K562 (cell line): ENCODE results near the gene UBA3. TPM values are rescaled to one million over a fixed set of nuclear protein-coding genes. Genes with fewer than 3 reads are reported as not detected.

Experiments
- CHD7 ChIP-seq: fragments of 200-600 bp; sonication (generic); IDR thresholded peaks from one replicate; pipeline ENCODE4 v1.6.1; 2012; ENCODE audit warnings: mild to moderate bottlenecking, low read depth, low read length, inconsistent platforms
- CREB3L1 ChIP-seq: fragments of 450-650 bp; IDR thresholded peaks from 2 replicates; pipeline ENCODE4 v1.6.1; 2014; ENCODE audit warnings: low read depth, mild to moderate bottlenecking, moderate library complexity, borderline replicate concordance
- ESRRB ChIP-seq: fragments of 250-450 bp; sonication (Bioruptor Pico); IDR thresholded peaks from 2 replicates; pipeline ENCODE4 v1.5.0; 2020; ENCODE audit warnings: mild to moderate bottlenecking, moderate library complexity, borderline replicate concordance
- FOXA3 ChIP-seq, 2 experiments: fragments of 450-650 bp in 1 of 2; sonication (generic) in 1 of 2; formaldehyde crosslinking; IDR thresholded peaks in 1 of 2; conservative IDR thresholded peaks in 1 of 2; 2 replicates each; pipeline versions ENCODE4 v1.4.0 to v1.8.0; 2020 to 2022; ENCODE audit warnings: mild to moderate bottlenecking in 2 of 2, missing genetic modification reagents in 1 of 2
- HMGXB4 ChIP-seq: sonication (generic); formaldehyde crosslinking; IDR thresholded peaks from 2 replicates; pipeline ENCODE4 v1.8.1; 2023; ENCODE audit warnings: mild to moderate bottlenecking, missing genetic modification reagents
- RAD51 ChIP-seq: fragments of 450-650 bp; IDR thresholded peaks from 2 replicates; pipeline ENCODE4 v1.7.1; 2016; ENCODE audit warnings: low read depth, mild to moderate bottlenecking, borderline replicate concordance
- SUPT5H ChIP-seq: fragments of 450-650 bp; IDR thresholded peaks from 2 replicates; pipeline ENCODE4 v1.6.1; 2016
- TFAP4 ChIP-seq: sonication (generic); formaldehyde crosslinking; IDR thresholded peaks from 2 replicates; pipeline ENCODE4 v1.8.0; 2022; ENCODE audit warnings: missing genetic modification reagents, mild to moderate bottlenecking, moderate library complexity, borderline replicate concordance
- THRAP3 ChIP-seq: fragments of 450-650 bp; IDR thresholded peaks from 2 replicates; pipeline ENCODE4 v1.6.1; 2016; ENCODE audit warnings: mild to moderate bottlenecking, inconsistent platforms, borderline replicate concordance
- ZNF140 ChIP-seq: fragments of 250-450 bp; sonication (Bioruptor Pico); IDR thresholded peaks from 2 replicates; pipeline ENCODE4 v1.8.0; 2021; ENCODE audit warnings: moderate library complexity, mild to moderate bottlenecking, inconsistent platforms
- polyA plus RNA-seq, 8 experiments: library from polyadenylated mRNA; depleted of rRNA in 4 of 8; stranded (reverse) in 5 of 8; unstranded in 3 of 8; fragments of >200 nt; fragmentation: Nextera tagmentation in 2 of 8; fragmentation: Illumina TruSeq in 1 of 8; extraction: Ambion mirVana in 2 of 8; extraction: Trizol in 1 of 8; gene quantifications; 2 replicates each; pipeline versions ENCODE4 v1.2.1 to v1.2.3, GENCODE V29; 2011 to 2014; ENCODE audit warnings: inconsistent platforms in 1 of 8, missing spikeins in 1 of 8
- total RNA-seq, 7 experiments: library from RNA; depleted of rRNA in 6 of 7; stranded (reverse); fragments of >200 nt in 6 of 7; fragmentation: Illumina TruSeq in 2 of 7; extraction: Trizol in 2 of 7; gene quantifications; 2 replicates each; pipeline versions ENCODE4 v1.2.1 to v1.2.3, GENCODE V29; 2011 to 2021; ENCODE audit warnings: low replicate concordance in 1 of 7

UBA3 gene
- total and polyA plus RNA-seq, 9 of the 15 experiments (the other 6 are each of a cell fraction or from before 2014, with no cell fraction given): 23.2 to 80.0 (median 38.6) TPM

- TF ChIP-seq CHD7: no peak
- TF ChIP-seq ZNF140 (CRISPR knock-in tag): no peak
- TF ChIP-seq ESRRB (CRISPR knock-in tag): no peak
- 0 out of 2 replicates have a peak, but pooled peaks have one; percentile 71 for TF ChIP-seq HMGXB4
- TF ChIP-seq RAD51: no peak
- no peak for TF ChIP-seq THRAP3
- TF ChIP-seq SUPT5H: peak; percentile 76
- TF ChIP-seq CREB3L1: peak; percentile 92
- 0 out of 4 replicates have a peak, but pooled peaks of 1 of the 2 experiments have one; percentile 16 for TF ChIP-seq FOXA3 (CRISPR knock-in tag; conservative IDR thresholded peaks at IDR 0.05 in 1 of 2, IDR thresholded peaks at IDR 0.05 in 1 of 2)
- TF ChIP-seq TFAP4: peak; percentile 98
These were observed 28.3 kb downstream of the UBA3 start, which contains the start of gene TMF1 (continued) for GRCh38 chr3:69051756-69052471.
